ENCODE results near the gene CSRNP3. TPM values are rescaled to one million over a fixed set of nuclear protein-coding genes. Genes with fewer than 3 reads are reported as not detected.

The CSRNP3 gene
- total RNA-seq, 2 donors from 2014 or later = 3.0 to 4.7 TPM

GRCh38 chr2:165533331-165533730 is 63.8 kb downstream of the CSRNP3 start:
- no peak for DNase-seq
- intact Hi-C loops (cut with DNase I) = no loop called here

GRCh38 chr2:165535471-165535870 is 66.0 kb downstream of the CSRNP3 start:
- no peak for ATAC-seq
- no peak for DNase-seq
- intact Hi-C loops (cut with DNase I) = no loop called here

More at GRCh38 chr2:165533331-165533730, 63.8 kb downstream of the CSRNP3 start:
- no peak for ATAC-seq

- DNase-seq (no peak), ATAC-seq (no peak)
- intact Hi-C loops (cut with DNase I) = no loop called here
Measured at GRCh38 chr2:165536851-165537499, 67.5 kb downstream of the CSRNP3 start.

GRCh38 chr2:165539985-165540384 is 70.5 kb downstream of the CSRNP3 start:
- ATAC-seq (no peak), DNase-seq (no peak)
- intact Hi-C loops (cut with DNase I) = no loop called here

GRCh38 chr2:165544897-165545296 is 75.4 kb downstream of the CSRNP3 start:
- ATAC-seq (no peak), DNase-seq (no peak)
- intact Hi-C loops (cut with DNase I) = no loop called here

- intact Hi-C loops (cut with DNase I) = no loop called here
- no peak for DNase-seq
- no peak for ATAC-seq
Measured at GRCh38 chr2:165547900-165548299, 78.4 kb downstream of the CSRNP3 start.

- ATAC-seq (no peak), DNase-seq (no peak)
- intact Hi-C loops (cut with DNase I) = no loop called here
Measured at GRCh38 chr2:165549619-165550018, 80.1 kb downstream of the CSRNP3 start.

GRCh38 chr2:165558832-165559231 is 89.3 kb downstream of the CSRNP3 start:
- ATAC-seq (no peak), DNase-seq (no peak)
- intact Hi-C loops (cut with DNase I) = no loop called here

- ATAC-seq (no peak), DNase-seq (no peak)
- intact Hi-C loops (cut with DNase I) = no loop called here
Measured at GRCh38 chr2:165560377-165560988, 91.0 kb downstream of the CSRNP3 start.

- no peak for DNase-seq
- intact Hi-C loops (cut with DNase I) = no loop called here
- no peak for ATAC-seq
Measured at GRCh38 chr2:165561516-165561915, 92.0 kb downstream of the CSRNP3 start.

GRCh38 chr2:165562233-165562632 is 92.7 kb downstream of the CSRNP3 start:
- DNase-seq = no peak
- intact Hi-C loops (cut with DNase I) = no loop called here
- peak in 1 of 2 donors; percentile 59 for ATAC-seq

GRCh38 chr2:165563468-165564225 is 94.1 kb downstream of the CSRNP3 start:
- DNase-seq = no peak
- intact Hi-C loops (cut with DNase I) = no loop called here
- ATAC-seq = no peak

GRCh38 chr2:165566008-165566407 is 96.5 kb downstream of the CSRNP3 start:
- ATAC-seq = no peak
- intact Hi-C loops (cut with DNase I) = no loop called here

GRCh38 chr2:165567273-165567672 is 97.8 kb downstream of the CSRNP3 start:
- ATAC-seq = no peak
- no peak for DNase-seq
- intact Hi-C loops (cut with DNase I) = no loop called here

More at GRCh38 chr2:165566008-165566407, 96.5 kb downstream of the CSRNP3 start:
- no peak for DNase-seq

GRCh38 chr2:165568361-165568760 is 98.9 kb downstream of the CSRNP3 start:
- intact Hi-C loops (cut with DNase I) = no loop called here
- no peak for DNase-seq
- ATAC-seq = no peak

- DNase-seq = no peak
- intact Hi-C loops (cut with DNase I) = loop anchor here in 1 of 2 donors (10.0 kb wide), 1 partner anchor 97 kb away; no protein-coding TSS in a partner anchor
- no peak for ATAC-seq
Measured at GRCh38 chr2:165571477-165571876, 102.0 kb downstream of the CSRNP3 start.

- DNase-seq (no peak), ATAC-seq (peak in 1 of 2 donors; percentile 49)
- intact Hi-C loops (cut with DNase I) = loop anchor here in 1 of 2 donors (10.0 kb wide), 1 partner anchor 97 kb away; no protein-coding TSS in a partner anchor
Measured at GRCh38 chr2:165572151-165572550, 102.7 kb downstream of the CSRNP3 start.

GRCh38 chr2:165573534-165574461 is 104.3 kb downstream of the CSRNP3 start:
- intact Hi-C loops (cut with DNase I) = loop anchor here in 1 of 2 donors (10.0 kb wide), 1 partner anchor 99 kb away; no protein-coding TSS in a partner anchor
- DNase-seq (peak; percentile 37), ATAC-seq (peak; percentile 91 to 95)

- DNase-seq (no peak), ATAC-seq (no peak)
- intact Hi-C loops (cut with DNase I) = loop anchor here in 1 of 2 donors (10.0 kb wide), 1 partner anchor 100 kb away; no protein-coding TSS in a partner anchor
Measured at GRCh38 chr2:165575044-165575615, 105.6 kb downstream of the CSRNP3 start.
